BLaER1 (cell line): Measurements from ENCODE around the gene FAM136A.
"Not testable (repeated sequence)": the region's sequence is repeated elsewhere in the genome, so short reads cannot be mapped to it uniquely, and the experiment has no call there.

Experiments
- H3K27ac ChIP-seq: shearing (Covaris generic); formaldehyde crosslinking; 2 replicates; pipeline ENCODE4 v1.8.1; 2022
- H3K27me3 ChIP-seq: shearing (Covaris generic); formaldehyde crosslinking; 2 replicates; pipeline ENCODE4 v1.8.1; 2022
- H3K36me3 ChIP-seq: shearing (Covaris generic); formaldehyde crosslinking; 2 replicates; pipeline ENCODE4 v1.8.1; 2022
- H3K4me1 ChIP-seq: shearing (Covaris generic); formaldehyde crosslinking; 2 replicates; pipeline ENCODE4 v1.8.1; 2022
- H3K4me2 ChIP-seq: shearing (Covaris generic); formaldehyde crosslinking; 2 replicates; pipeline ENCODE4 v1.8.1; 2022
- H3K4me3 ChIP-seq: shearing (Covaris generic); formaldehyde crosslinking; 2 replicates; pipeline ENCODE4 v1.8.1; 2022
- H3K9ac ChIP-seq: shearing (Covaris generic); formaldehyde crosslinking; 2 replicates; pipeline ENCODE4 v1.8.1; 2022
- H3K9me3 ChIP-seq: shearing (Covaris generic); formaldehyde crosslinking; 2 replicates; pipeline ENCODE4 v1.8.1; 2022
- H4K20me1 ChIP-seq: shearing (Covaris generic); formaldehyde crosslinking; 2 replicates; pipeline ENCODE4 v1.8.1; 2022
- Cebpa-rat ChIP-seq: shearing (Covaris generic); IDR thresholded peaks from 2 replicates; pipeline ENCODE4 v1.8.1; 2022

Gene FAM136A

DNA sequence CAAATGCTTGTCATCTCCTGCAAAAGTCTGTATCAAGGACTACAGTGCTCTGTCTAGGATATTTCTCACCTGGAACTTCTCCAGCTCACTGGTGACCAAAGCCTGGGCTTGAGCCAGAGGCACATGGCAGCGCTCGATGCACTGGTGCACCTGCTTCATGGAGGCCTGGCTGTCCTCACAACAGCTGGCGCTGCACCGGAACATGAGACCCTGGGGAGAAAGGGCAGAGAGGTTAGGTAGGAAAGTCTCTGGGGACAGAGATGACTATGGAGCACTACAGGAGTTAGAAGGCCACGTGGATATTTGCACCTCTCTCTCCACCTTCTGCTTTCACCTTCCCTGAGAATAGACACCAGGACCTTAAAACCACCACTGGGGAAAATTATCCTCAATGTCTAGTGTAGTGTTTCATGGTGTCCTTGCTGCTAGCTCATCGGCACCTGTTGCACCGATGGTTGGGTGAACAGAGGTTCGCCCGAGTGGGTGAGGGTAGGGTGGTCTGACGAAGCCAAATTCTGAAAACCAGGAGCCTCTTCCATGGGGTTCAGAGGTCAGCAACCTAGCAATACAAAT lies 1.0 kb downstream of the FAM136A start:
- peaks cover 25% of the 10 kb centered on the region for H3K4me1 ChIP-seq
- no peak for TF ChIP-seq Cebpa-rat
- H3K4me3 ChIP-seq = peak overlapping the region; percentile 98
- H4K20me1 ChIP-seq = 0 out of 2 replicates have a peak, but pooled peaks cover 4% of the 10 kb centered on the region
- peak overlapping the region; percentile 96 for H3K9ac ChIP-seq
- H3K27ac ChIP-seq = peak overlapping the region; percentile 95
- peaks cover 49% of the 10 kb centered on the region for H3K36me3 ChIP-seq
- no peaks in the 10 kb centered on the region for H3K9me3 ChIP-seq
- H3K27me3 ChIP-seq = no peaks in the 10 kb centered on the region
- H3K4me2 ChIP-seq = peak overlapping the region; percentile 92

DNA sequence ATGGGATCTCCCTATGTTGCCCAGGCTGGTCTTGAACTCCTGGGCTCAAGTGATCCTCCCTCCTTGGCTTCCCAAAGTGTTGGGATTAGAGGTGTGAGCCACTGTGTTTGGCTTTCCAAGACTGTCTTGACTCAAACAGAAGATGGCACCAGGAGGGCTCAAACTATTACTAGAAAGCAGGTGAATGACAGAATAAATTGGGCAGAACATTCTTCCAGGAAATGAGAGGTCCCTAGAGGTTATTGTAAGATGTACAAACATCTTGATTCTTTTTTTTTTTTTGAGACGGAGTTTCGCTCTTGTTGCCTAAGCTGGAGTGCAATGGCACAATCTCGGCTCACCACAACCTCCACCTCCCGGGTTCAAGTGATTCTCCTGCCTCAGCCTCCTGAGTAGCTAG lies 4.0 kb downstream of the FAM136A start:
- H3K9me3 ChIP-seq, H3K9ac ChIP-seq, H3K4me3 ChIP-seq, H4K20me1 ChIP-seq, H3K27ac ChIP-seq, H3K4me2 ChIP-seq, H3K27me3 ChIP-seq: not testable (repeated sequence)
- H3K4me1 ChIP-seq = peaks cover 31% of the 10 kb centered on the region
- peaks cover 49% of the 10 kb centered on the region for H3K36me3 ChIP-seq

DNA sequence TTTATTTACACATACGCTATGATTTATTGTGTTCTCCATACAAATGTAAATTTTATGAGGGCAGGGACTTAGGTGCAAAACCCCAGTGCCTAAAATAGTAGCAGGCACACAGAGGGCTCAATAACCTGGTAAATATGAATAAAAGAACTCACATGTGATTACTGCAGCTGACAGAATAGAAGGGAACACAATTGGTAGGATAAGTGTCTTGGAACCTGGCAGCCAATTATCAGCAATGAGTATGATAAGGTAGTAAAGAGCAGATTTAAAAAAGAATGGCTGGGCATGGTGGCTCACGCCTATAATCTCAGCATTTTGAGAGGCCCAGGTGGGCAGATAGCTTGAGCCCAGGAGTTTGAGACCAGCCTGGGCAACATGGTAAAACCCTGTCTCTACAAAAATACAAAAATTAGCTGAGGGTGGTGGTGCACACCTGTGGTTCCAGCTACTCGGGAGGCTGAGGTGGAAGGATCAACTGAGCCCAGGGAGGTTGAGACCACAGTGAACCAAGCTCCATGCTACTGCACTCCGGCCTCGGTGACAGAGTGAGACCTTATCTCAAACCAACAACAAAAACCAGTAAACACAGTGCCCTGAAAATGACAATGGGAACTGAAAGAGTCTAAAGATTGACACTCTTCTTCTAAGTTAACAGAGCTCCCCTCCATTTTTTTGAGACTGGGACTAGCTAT lies 18.2 kb downstream of the FAM136A start:
- no peak overlapping the region for H3K9ac ChIP-seq
- no peak overlapping the region for H3K27ac ChIP-seq
- peaks cover 94% of the 10 kb centered on the region for H4K20me1 ChIP-seq
- no peaks in the 10 kb centered on the region for H3K9me3 ChIP-seq
- no peaks in the 10 kb centered on the region for H3K4me1 ChIP-seq
- no peaks in the 10 kb centered on the region for H3K27me3 ChIP-seq
- H3K4me3 ChIP-seq = no peak overlapping the region
- no peak overlapping the region for H3K4me2 ChIP-seq
- TF ChIP-seq Cebpa-rat = no peak
- peaks cover 100% of the 10 kb centered on the region for H3K36me3 ChIP-seq

DNA sequence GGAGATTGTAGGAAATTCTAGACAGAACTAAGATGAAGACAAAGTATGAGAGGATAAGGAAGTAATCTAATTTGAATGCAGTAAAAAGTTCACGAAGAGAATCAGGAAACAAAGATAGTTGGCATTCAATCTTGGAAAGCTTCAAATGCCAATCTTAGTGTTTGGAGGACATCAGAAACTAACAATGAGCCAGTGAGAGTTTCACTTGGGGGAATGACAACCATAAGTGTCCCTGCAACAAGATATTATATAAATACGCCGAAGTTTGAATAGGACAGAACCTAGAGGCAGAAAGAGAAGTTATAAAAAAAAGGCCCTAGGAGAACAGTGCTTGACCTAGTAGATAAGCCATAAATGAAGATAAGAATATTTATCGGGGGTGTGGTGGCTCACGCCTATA lies 19.4 kb downstream of the FAM136A start:
- H3K36me3 ChIP-seq = peaks cover 100% of the 10 kb centered on the region

DNA sequence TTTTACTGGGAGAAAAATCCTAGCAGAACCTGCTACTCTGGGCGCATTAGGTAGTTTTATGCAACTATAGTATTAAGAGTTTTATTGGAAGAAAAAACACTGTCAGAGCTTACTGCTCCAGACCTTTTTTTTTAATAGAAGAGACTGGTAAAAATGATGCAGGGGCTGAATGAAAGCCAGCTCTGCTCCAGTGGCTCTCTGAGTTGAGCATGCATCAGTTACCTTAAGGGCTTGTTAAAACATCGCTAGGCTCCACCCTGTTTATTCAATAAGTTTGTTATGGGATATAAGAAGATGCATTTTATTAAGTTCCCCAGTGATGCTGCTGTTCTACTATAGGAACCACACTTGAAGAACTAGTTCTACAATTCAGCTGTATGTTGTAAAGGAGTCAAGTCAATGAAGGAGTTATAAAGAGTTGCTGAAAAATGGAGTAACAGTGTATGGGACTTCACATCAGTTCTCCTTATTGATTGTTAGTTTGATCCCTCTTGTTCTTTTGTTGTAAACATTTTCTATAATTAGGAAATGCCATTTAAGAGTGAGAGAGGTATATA lies 21.5 kb downstream of the FAM136A start:
- H3K27me3 ChIP-seq = no peaks in the 10 kb centered on the region
- H3K4me1 ChIP-seq = no peaks in the 10 kb centered on the region
- no peak for TF ChIP-seq Cebpa-rat
- H4K20me1 ChIP-seq = peaks cover 61% of the 10 kb centered on the region
- H3K9me3 ChIP-seq = no peaks in the 10 kb centered on the region
- H3K36me3 ChIP-seq = peaks cover 100% of the 10 kb centered on the region
- no peak overlapping the region for H3K4me3 ChIP-seq
- no peak overlapping the region for H3K4me2 ChIP-seq
- H3K9ac ChIP-seq = no peak overlapping the region
- no peak overlapping the region for H3K27ac ChIP-seq

More for the DNA sequence above, 19.4 kb downstream of the FAM136A start:
- Histone ChIP-seq H3K9me3 (no peaks in the 10 kb centered on the region), H4K20me1 (peaks cover 82% of the 10 kb centered on the region), H3K4me2 (no peak overlapping the region), H3K4me1 (no peaks in the 10 kb centered on the region), H3K9ac (no peak overlapping the region), H3K4me3 (no peak overlapping the region), H3K27ac (no peak overlapping the region), H3K27me3 (no peaks in the 10 kb centered on the region)
- no peak for TF ChIP-seq Cebpa-rat

DNA sequence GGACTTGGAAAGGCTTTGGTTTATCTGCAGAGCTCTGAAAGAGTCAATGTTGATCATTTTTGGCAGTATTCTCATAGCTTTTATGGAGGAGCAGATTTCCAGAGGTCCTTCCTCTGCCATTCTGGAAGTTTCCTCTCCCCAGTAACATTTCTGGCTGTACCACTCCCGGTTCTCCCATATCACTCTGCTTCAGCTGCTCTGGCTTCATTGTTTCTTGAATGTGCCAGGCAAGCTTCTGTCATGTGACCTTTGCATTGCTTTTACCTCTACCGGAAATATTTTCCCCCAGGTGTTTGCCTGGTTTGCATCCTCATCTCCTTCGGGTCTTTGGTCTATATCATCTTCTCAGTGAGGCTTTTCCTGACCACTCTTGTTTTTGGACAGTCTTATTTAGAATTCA lies 31.5 kb downstream of the FAM136A start:
- no peak overlapping the region for H3K27ac ChIP-seq
- H3K4me3 ChIP-seq = no peak overlapping the region
- no peak for TF ChIP-seq Cebpa-rat

DNA sequence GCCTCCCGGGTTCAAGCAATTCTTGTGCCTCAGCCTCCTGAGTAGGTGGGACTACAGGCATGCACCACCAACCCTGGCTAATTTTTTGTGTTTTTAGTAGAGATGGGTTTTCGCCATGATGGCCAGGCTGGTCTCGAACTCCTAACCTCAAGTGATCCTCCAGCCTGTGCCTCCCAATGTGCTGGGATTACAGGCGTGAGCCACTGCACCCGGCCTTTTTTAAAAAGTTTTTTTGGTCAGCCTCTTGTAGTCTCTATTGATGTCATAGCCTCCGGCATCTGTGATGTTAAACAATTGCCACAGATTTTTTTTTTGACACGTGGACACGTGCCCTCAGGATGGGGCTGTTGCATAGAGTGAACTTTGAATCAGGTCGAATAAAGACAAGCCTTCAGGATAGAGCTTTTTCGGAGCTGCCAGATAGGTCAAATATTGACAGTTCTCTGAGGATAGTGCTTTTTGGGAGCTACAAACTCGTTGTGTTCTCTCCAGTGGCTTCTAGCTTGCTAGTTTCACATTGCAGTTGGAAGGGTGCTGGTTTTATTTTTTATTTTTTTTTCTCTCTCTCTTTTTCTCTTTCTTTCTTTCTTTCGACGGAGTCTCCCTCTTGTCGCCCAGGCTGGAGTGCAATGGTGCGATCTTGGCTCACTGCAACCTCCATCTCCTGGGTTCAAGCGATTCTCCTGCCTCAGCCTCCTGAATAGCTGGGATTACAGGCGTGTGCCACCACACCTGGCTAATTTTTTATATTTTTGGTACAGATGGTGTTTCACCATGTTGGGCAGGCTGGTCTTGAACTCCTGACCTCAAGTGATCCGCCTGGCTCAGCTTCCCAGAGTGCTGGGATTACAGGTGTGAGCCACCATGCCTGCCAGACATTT lies 32.2 kb downstream of the FAM136A start:
- not testable (repeated sequence) for H4K20me1 ChIP-seq, H3K4me3 ChIP-seq, H3K27ac ChIP-seq, H3K9ac ChIP-seq, H3K27me3 ChIP-seq, H3K4me1 ChIP-seq, H3K4me2 ChIP-seq
- Histone ChIP-seq H3K36me3 (peaks cover 59% of the 10 kb centered on the region), H3K9me3 (peaks cover 24% of the 10 kb centered on the region)

More for the DNA sequence above, 31.5 kb downstream of the FAM136A start:
- H3K36me3 ChIP-seq = peaks cover 59% of the 10 kb centered on the region
- no peak overlapping the region for H3K4me2 ChIP-seq
- no peak overlapping the region for H3K9ac ChIP-seq
- no peaks in the 10 kb centered on the region for H3K27me3 ChIP-seq
- H3K9me3 ChIP-seq = peaks cover 24% of the 10 kb centered on the region
- no peaks in the 10 kb centered on the region for H4K20me1 ChIP-seq
- H3K4me1 ChIP-seq = peaks cover 9% of the 10 kb centered on the region; the same call in 1 of the 2 replicates

DNA sequence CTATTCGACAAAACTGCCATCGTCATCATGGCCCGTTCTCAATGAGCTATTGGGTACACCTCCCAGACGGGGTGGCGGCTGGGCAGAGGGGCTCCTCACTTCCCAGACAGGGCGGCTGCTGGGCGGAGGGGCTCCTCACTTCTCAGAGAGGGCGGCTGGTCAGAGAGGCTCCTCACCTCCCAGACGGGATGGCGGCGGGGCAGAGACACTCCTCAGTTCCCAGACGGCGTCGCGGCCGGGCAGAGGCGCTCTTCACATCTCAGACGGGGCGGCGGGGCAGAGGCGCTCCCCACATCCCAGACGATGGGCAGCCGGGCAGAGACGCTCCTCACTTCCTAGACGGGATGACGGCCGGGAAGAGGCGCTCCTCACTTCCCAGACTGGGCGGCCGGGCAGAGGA lies 34.9 kb downstream of the FAM136A start:
- Histone ChIP-seq H3K36me3 (peaks cover 73% of the 10 kb centered on the region), H3K9me3 (peaks cover 24% of the 10 kb centered on the region), H3K4me1 (peaks cover 11% of the 10 kb centered on the region; the same call in 1 of the 2 replicates)
- not testable (repeated sequence) for H3K27ac ChIP-seq, H3K4me3 ChIP-seq, H3K27me3 ChIP-seq, H4K20me1 ChIP-seq, H3K4me2 ChIP-seq, H3K9ac ChIP-seq

DNA sequence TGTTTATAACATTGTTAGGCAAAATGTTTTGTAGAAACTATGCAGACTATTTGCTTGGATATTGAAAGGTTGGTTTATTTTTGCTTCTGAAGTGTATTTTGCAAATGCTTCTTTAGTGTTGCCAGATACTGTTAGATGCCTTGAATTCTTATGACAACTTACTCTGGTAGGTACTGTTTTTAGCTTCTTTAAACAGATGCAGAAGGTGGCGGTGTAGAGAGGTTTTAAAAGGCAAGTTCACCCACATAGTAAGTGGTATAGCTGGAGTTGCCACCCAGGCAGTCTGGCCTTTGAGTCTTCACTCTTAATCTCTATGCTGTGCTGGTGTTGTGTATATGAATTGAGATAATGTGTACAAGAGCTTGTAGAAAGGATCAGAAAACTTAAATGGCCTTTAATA lies 40.4 kb downstream of the FAM136A start:
- peaks cover 46% of the 10 kb centered on the region for H3K4me1 ChIP-seq
- peak overlapping the region; percentile 3; the same call in 1 of the 2 replicates for H3K9ac ChIP-seq
- peak overlapping the region; percentile 8 for H3K4me2 ChIP-seq
- no peak overlapping the region for H3K4me3 ChIP-seq
- H4K20me1 ChIP-seq = peaks cover 8% of the 10 kb centered on the region; the same call in 1 of the 2 replicates
- no peak for TF ChIP-seq Cebpa-rat
- H3K9me3 ChIP-seq = peaks cover 9% of the 10 kb centered on the region; the same call in 1 of the 2 replicates
- H3K27me3 ChIP-seq = no peaks in the 10 kb centered on the region
- H3K27ac ChIP-seq = no peak overlapping the region
- peaks cover 45% of the 10 kb centered on the region for H3K36me3 ChIP-seq

DNA sequence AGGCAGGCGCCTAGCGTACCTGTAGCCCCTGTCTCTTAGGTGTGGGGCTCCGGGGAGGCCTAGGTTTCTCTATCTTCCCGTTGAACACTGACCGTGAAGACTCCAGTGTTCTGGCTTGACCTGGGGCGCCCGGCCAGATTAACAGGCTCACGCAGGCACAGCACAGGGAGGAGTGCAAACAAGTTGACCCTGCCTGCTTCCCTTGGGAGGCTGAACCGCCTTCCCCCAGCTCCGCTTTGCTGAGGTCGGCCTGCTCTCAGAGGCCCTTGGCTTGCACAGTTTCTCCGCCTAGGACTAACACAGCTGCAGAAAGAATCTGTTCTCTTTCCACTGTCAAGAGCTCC lies 43.4 kb downstream of the FAM136A start:
- H3K4me3 ChIP-seq = peak overlapping the region; percentile 78
- H3K4me1 ChIP-seq = peaks cover 46% of the 10 kb centered on the region
- H3K27ac ChIP-seq = peak overlapping the region; percentile 74
- peaks cover 17% of the 10 kb centered on the region for H3K36me3 ChIP-seq
- no peak for TF ChIP-seq Cebpa-rat
- H3K27me3 ChIP-seq = no peaks in the 10 kb centered on the region
- peaks cover 8% of the 10 kb centered on the region; the same call in 1 of the 2 replicates for H4K20me1 ChIP-seq
- peak overlapping the region; percentile 81 for H3K9ac ChIP-seq
- H3K4me2 ChIP-seq = peak overlapping the region; percentile 93
- no peaks in the 10 kb centered on the region for H3K9me3 ChIP-seq
